Measurements from ENCODE around the gene EHBP1. TPM values are rescaled to one million over a fixed set of nuclear protein-coding genes. Genes with fewer than 3 reads are reported as not detected.

EHBP1 gene
- total RNA-seq, 1 donor from 2014 or later: 45.8 TPM

DNA sequence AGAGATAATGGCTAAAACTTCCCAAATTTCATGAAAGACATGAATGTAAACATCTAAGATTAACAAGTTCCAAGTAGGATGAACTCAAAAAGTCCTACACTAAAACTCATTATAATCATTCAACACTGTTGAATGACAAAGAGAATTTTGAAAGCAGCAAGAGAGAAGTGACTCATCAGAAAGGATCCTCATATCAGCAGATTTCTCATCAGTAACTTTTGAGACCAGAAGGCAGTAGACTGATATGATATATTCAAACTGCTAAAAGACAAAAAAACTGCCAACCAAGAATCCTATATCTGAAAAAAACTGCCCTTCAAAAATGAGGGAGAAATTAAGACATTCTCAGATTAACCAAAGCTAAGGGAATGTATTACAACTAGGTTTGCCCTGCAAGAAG lies 214.6 kb downstream of the EHBP1 start:
- Histone ChIP-seq H3K9me3 (no peaks in the 10 kb centered on the region), H3K27me3 (ENCODE audit: low read depth) (no peaks in the 10 kb centered on the region), H3K36me3 (no peaks in the 10 kb centered on the region), H3K27ac (no peak overlapping the region), H3K4me1 (no peaks in the 10 kb centered on the region), H3K4me3 (no peak overlapping the region)
- intact Hi-C loops (cut with DNase I): no loop called here
- TF ChIP-seq, protein P1, sequence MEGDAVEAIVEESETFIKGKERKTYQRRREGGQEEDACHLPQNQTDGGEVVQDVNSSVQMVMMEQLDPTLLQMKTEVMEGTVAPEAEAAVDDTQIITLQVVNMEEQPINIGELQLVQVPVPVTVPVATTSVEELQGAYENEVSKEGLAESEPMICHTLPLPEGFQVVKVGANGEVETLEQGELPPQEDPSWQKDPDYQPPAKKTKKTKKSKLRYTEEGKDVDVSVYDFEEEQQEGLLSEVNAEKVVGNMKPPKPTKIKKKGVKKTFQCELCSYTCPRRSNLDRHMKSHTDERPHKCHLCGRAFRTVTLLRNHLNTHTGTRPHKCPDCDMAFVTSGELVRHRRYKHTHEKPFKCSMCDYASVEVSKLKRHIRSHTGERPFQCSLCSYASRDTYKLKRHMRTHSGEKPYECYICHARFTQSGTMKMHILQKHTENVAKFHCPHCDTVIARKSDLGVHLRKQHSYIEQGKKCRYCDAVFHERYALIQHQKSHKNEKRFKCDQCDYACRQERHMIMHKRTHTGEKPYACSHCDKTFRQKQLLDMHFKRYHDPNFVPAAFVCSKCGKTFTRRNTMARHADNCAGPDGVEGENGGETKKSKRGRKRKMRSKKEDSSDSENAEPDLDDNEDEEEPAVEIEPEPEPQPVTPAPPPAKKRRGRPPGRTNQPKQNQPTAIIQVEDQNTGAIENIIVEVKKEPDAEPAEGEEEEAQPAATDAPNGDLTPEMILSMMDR (IDR thresholded peaks at IDR 0.05): no peak
- DNase-seq (no peak), ATAC-seq (no peak)

DNA sequence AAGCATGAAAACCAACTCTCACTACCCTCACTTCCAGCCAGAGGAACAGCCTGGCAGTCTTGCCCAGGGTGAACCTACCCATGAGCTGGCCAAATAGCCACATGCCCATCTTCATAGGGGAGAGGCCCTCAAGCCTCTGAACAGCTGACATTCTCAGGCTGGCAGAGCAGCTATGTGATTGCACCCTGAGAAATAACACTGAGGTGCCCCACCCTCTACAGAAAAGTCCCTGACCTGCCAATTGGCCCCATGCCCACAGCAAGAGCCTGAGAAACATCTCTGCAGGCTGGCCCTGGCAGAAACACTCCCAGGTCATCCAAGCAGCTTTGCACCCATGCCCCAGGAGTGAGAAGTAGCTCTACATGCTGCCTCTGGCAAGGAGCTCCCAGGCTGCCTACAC lies 217.7 kb downstream of the EHBP1 start:
- Histone ChIP-seq H3K9me3 (no peaks in the 10 kb centered on the region), H3K27ac (no peak overlapping the region), H3K27me3 (ENCODE audit: low read depth) (no peaks in the 10 kb centered on the region), H3K4me1 (no peaks in the 10 kb centered on the region), H3K4me3 (no peak overlapping the region), H3K36me3 (no peaks in the 10 kb centered on the region)
- TF ChIP-seq, protein P1 (IDR thresholded peaks at IDR 0.05): no peak
- intact Hi-C loops (cut with DNase I): no loop called here
- DNase-seq (no peak), ATAC-seq (no peak)

DNA sequence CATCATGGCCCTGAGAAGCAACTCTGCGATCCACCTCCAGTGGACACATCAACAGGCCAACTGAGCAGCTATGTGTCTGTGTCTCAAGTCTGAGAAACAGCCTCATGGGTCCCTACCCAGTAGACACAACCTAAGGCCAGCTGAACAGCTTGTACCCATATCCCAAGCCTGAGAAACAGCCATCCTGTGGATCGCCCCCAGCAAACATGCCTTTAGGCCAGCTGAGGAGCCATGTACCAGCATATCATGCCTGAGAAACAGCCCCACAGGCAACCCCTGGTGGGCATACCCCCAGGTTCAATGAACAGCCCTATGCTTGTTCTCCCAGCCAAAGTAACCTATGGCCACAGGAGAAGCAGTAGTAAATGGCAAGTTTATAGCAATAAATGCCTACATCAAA lies 218.4 kb downstream of the EHBP1 start:
- no peaks in the 10 kb centered on the region for H3K36me3 ChIP-seq
- H3K9me3 ChIP-seq: no peaks in the 10 kb centered on the region
- ATAC-seq (no peak), DNase-seq (no peak)
- TF ChIP-seq, protein P1 (IDR thresholded peaks at IDR 0.05): no peak
- intact Hi-C loops (cut with DNase I): no loop called here
- H3K27me3 ChIP-seq (ENCODE audit: low read depth): no peaks in the 10 kb centered on the region
- H3K4me1 ChIP-seq: no peaks in the 10 kb centered on the region
- H3K4me3 ChIP-seq: no peak overlapping the region
- H3K27ac ChIP-seq: no peak overlapping the region

DNA sequence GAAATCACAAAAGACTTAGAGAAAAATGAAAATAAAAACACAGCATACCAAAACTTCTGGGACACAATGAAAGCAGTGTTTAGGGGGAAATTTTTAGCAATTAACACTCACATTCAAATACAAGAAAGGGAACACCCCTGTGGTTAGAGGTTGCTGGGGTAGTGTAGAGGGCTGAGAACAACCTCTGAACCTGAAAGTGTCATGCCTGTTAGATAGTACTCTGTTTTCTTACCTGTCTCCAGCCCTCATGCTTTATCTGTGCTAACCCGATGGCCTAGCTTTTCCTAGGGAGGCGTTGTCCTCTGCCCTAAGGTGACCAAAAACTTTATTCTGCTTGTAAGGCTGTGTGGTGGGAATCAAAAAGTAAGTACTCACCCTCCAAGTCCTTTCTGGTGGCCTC lies 222.5 kb downstream of the EHBP1 start:
- Histone ChIP-seq H3K9me3 (no peaks in the 10 kb centered on the region), H3K27ac (no peak overlapping the region), H3K4me1 (no peaks in the 10 kb centered on the region), H3K4me3 (no peak overlapping the region), H3K27me3 (ENCODE audit: low read depth) (no peaks in the 10 kb centered on the region), H3K36me3 (no peaks in the 10 kb centered on the region)
- TF ChIP-seq, protein P1 (IDR thresholded peaks at IDR 0.05): no peak
- intact Hi-C loops (cut with DNase I): no loop called here
- ATAC-seq (no peak), DNase-seq (no peak)

DNA sequence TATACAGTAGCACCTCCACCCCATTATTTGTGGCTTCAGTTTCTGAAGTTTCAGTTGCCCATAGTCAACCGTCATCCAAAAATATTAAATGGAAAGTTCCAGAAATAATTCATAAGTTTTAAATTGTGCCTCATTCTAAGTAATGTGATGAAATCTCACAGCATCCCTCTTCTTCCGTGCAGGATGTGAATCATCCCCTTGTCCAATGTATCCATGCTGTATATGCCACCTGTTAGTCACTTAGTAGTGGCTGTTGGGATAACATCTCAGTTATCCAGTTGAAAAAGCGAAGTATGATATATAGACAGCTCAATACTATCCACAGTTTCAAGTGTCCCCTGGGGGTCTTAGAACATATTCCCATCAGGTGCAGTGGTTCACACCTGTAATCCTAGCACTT lies 226.0 kb downstream of the EHBP1 start:
- ATAC-seq: no peak
- TF ChIP-seq, protein P1 (IDR thresholded peaks at IDR 0.05): no peak
- intact Hi-C loops (cut with DNase I): no loop called here

DNA sequence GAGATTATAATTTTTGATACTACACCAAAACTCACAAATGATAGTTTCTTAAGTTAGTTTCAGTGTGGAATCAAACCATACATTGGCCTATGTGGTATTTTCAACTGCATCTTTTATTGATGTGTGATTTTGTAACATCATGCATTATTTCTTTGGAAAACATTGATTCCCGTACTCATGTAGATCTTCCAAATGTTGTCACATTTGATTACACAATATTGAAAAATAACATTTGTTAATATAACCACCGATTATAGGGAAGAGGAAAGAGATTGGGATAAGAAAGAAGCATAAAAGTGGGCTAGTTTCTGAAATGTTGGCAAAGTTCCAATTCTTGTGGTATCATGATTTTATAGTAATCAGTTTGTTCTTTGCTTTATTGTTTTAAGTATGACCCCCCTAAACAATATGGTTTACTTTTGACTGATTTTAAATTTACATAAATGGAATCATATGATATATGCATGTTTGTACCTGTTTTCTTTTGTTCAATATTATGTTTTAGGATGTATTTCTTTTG lies 227.9 kb downstream of the EHBP1 start:
- H3K4me1 ChIP-seq: no peaks in the 10 kb centered on the region
- no peaks in the 10 kb centered on the region for H3K36me3 ChIP-seq
- no peak for ATAC-seq
- intact Hi-C loops (cut with DNase I): no loop called here
- H3K27me3 ChIP-seq (ENCODE audit: low read depth): no peaks in the 10 kb centered on the region
- no peak overlapping the region for H3K4me3 ChIP-seq
- TF ChIP-seq, protein P1 (IDR thresholded peaks at IDR 0.05): no peak
- no peak for DNase-seq
- no peak overlapping the region for H3K27ac ChIP-seq
- H3K9me3 ChIP-seq: no peaks in the 10 kb centered on the region

More for the DNA sequence above, 226.0 kb downstream of the EHBP1 start:
- no peak overlapping the region for H3K27ac ChIP-seq
- no peaks in the 10 kb centered on the region for H3K36me3 ChIP-seq
- no peaks in the 10 kb centered on the region for H3K9me3 ChIP-seq
- no peak overlapping the region for H3K4me3 ChIP-seq
- no peak for DNase-seq
- no peaks in the 10 kb centered on the region for H3K4me1 ChIP-seq
- no peaks in the 10 kb centered on the region for H3K27me3 ChIP-seq (ENCODE audit: low read depth)

All from lower lobe of right lung (tissue), 2 donors.